Astrocyte of the cerebellum (primary cell): ENCODE measurements around the gene ATP2C2.

ENCODE experiments used
- DNase-seq: peaks from one replicate; pipeline ENCODE4 v3.0.0-alpha.2; 2011; ENCODE audit warnings: low read depth
- H3K4me3 ChIP-seq: 2 replicates; pipeline ENCODE4 v1.5.1; 2011; ENCODE audit warnings: mild to moderate bottlenecking, low read depth, low read length, moderate library complexity
- CTCF ChIP-seq: IDR thresholded peaks from 2 replicates; pipeline ENCODE4 v1.5.1; 2012; ENCODE audit warnings: low read length, low read depth, moderate library complexity, mild to moderate bottlenecking; ENCODE audit errors: missing control alignments
- in situ Hi-C: cut with HindIII; loops from 2 replicates; pipeline ENCODE4 v1.10.0; 2017; ENCODE audit warnings: low sequenced_read_pairs

Gene ATP2C2

GRCh38 chr16:84379008-84379708, 10.8 kb downstream of the ATP2C2 start:
- H3K4me3 ChIP-seq: no peak overlapping the region
- in situ Hi-C loops: no loop called here
- TF ChIP-seq CTCF: no peak
- DNase-seq: no peak

DNA sequence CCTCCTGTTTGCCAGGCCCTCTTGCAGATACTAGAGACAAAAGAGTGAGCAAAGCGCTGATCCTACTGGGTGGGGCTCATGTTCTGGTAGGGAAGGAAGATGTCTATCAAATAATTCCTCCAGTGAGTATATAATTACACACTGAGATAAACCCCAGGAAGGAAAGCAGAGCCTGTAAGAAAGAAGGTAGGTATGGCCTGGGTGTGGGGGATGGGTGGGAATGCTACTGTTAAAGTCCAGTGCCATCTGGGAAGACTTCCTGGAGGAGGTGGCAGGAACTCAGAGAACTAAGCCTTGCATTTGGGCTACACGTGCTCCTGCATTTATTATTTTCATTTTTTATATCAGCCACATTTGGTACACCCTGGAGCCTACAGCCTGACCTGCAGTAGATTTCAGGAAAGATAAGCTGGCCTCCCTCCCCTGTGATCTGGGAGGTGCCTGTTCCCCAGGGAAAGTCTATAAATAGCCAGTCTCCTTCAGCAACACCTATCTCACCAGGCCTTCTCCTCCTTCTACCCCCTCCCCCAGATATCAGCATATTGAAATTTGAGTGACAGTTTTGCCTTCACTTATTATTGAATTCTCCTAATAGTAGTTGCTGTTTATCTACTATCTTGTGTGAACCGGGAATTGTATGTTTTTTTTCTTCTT, 11.5 kb downstream of the ATP2C2 start:
- TF ChIP-seq CTCF: no peak

GRCh38 chr16:84380405-84380804, 12.1 kb downstream of the ATP2C2 start:
- in situ Hi-C loops: no loop called here

More for the DNA sequence above, 11.5 kb downstream of the ATP2C2 start:
- in situ Hi-C loops: no loop called here
- no peak overlapping the region for H3K4me3 ChIP-seq
- DNase-seq: no peak

GRCh38 chr16:84382396-84382795, 14.1 kb downstream of the ATP2C2 start:
- DNase-seq: no peak
- in situ Hi-C loops: no loop called here
- no peak for TF ChIP-seq CTCF
- no peak overlapping the region for H3K4me3 ChIP-seq

More at GRCh38 chr16:84380405-84380804, 12.1 kb downstream of the ATP2C2 start:
- no peak for TF ChIP-seq CTCF
- H3K4me3 ChIP-seq: no peak overlapping the region
- DNase-seq: no peak

GRCh38 chr16:84383106-84383505, 14.8 kb downstream of the ATP2C2 start:
- no peak for TF ChIP-seq CTCF
- DNase-seq: no peak
- in situ Hi-C loops: no loop called here
- H3K4me3 ChIP-seq: no peak overlapping the region

- no peak for DNase-seq
- no peak for TF ChIP-seq CTCF
- no peak overlapping the region for H3K4me3 ChIP-seq
- in situ Hi-C loops: no loop called here
Observed at GRCh38 chr16:84386047-84386446, 17.7 kb downstream of the ATP2C2 start.
